SK-N-MC (cell line): ENCODE data around the gene KCNN1.

Source experiments
- EZH2 ChIP-seq: fragments of 200-600 bp; sonication (generic); IDR thresholded peaks from one replicate; pipeline ENCODE4 v1.6.1; 2017; ENCODE audit warnings: antibody characterized with exemption
- FOXP2 ChIP-seq: optimal IDR thresholded peaks from 2 replicates; pipeline ENCODE3; 2011; ENCODE audit warnings: mild to moderate bottlenecking, moderate library complexity; ENCODE audit not compliant: insufficient read depth; ENCODE audit errors: extremely low read length, control extremely low read depth
- POLR2AphosphoS5 ChIP-seq: IDR thresholded peaks from 2 replicates; pipeline ENCODE4 v1.6.1; 2012; ENCODE audit warnings: mild to moderate bottlenecking, low read depth, low read length, borderline replicate concordance

- TF ChIP-seq POLR2AphosphoS5 = no peak
- no peak for TF ChIP-seq EZH2
- TF ChIP-seq FOXP2 = no peak
Measured at GRCh38 chr19:18027151-18027550, 60.2 kb downstream of the KCNN1 start.
